Bronchial smooth muscle cell (primary cell): ENCODE measurements around the gene OR4D10. TPM values are rescaled to one million over a fixed set of nuclear protein-coding genes. Genes with fewer than 3 reads are reported as not detected.

Experiments used
- total RNA-seq: library from RNA; depleted of rRNA; stranded (reverse); fragments of >200 nt; gene quantifications from 2 replicates; pipeline ENCODE4 v1.2.1, GENCODE V29; 2014

Gene OR4D10
- not detected in 2 replicates for total RNA-seq

DNA sequence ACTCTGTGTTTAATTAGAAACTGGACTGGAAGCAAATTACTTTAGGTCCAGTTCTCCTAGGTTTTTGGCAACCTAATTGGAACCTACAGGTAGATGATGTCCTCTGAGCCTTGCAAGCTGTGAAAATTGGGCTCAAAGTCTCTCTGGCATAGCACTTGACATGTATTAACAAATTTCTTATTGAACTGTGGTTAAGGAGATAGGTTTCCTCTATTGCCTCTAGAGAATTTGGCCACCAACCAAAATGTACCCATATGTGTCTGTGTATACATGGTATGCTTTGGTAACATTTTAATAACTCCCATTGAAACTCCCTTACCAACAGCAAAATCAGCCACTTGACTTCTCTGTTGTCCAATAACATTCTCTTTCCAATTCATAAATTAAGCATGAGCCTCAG lies at the start of gene OR4D10:
Gene OR4D10, plus strand, starts transcription at position 301 of the 400 bp plus-strand sequence. CDS start 4,115 bp downstream, outside the sequence.

GRCh38 chr11:59426361-59427067 lies 46.6 kb upstream of the OR4D10 start, which contains the start of gene OR5A2:
TSS of gene OR5A2 (minus strand) at chr11:59426413. CDS start at chr11:59422953, 3,460 bp downstream.

DNA sequence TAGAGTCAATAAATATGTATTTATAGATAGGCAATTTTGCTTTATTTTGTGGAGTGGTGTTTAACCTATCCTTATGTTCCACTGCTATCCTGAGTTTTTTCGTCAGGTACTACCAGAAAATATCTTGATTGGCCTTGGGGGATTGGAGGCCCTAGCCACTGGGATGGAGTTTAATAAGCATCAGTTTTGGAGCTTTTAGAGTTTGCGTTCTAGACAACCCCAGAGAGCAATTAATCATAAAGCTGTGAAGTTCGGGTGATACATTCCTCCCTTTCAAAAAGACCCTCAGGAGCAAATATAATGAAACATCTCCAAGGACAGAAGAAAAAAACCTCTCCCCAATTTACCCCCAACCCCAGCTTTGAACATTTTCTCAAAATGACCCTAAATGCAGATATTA lies 36.9 kb upstream of the OR4D10 start, which contains the start of gene OR5A1:
Gene OR5A1, plus strand, starts transcription at position 301 of the 400 bp plus-strand sequence. CDS start 6,700 bp downstream, outside the sequence.

DNA sequence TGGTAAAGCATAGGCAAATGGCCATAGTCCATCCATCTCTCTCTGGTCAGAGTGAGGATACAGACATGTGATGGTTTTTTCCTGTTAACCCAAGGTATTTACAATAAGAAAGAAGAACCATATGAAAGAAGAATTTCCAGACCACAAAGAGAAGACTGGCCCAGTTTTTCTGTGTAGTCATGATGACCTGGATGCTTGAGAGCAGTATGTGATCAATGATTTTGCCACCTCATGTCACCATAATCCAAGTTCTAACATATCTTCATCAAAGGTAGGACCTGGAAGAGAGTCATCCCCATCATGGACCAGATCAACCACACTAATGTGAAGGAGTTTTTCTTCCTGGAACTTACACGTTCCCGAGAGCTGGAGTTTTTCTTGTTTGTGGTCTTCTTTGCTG lies 16.5 kb upstream of the OR4D10 start, which contains the start of gene OR4D6:
Gene OR4D6, plus strand, starts transcription at position 301 of the 400 bp plus-strand sequence. Its CDS starts 0 bp downstream, at position 301.

GRCh38 chr11:59503276-59503675 lies 30.2 kb downstream of the OR4D10 start, which contains the start of gene OR4D11:
TSS of gene OR4D11 (plus strand) at chr11:59503576. CDS start at chr11:59503576, 0 bp downstream.

DNA sequence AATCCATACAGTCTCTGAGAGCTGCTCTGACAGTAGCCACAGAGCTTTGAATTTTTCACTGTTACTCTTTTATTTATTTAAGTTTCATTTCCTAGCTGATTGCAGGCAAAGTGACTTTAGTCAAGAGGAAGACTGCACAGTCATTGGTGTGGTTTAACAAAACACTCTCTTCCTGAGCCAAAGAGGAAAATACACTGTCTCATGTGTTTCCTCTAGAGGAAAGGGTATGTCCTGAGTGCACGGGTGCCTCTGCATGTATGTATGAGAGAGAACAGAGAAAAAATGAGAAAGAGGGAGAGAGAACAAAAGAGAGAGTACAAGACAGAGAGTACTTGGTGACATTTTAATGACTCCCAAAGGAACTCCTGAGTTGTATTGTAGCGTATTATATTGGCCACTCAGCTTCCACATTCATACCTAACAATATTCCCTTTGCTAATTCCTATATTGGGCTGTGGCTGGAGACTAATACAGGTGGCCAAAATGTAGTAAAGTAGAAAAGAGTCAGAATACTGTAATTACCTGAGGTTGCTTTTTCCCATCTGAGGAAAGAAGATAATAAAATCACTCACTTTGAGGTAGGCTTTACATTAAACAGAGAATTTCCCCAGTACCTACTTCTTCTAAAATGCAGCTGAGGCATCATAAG lies 38.0 kb downstream of the OR4D10 start, which contains the start of gene OR4D9:
Gene OR4D9, plus strand, starts transcription at position 599 of the 649 bp plus-strand sequence. CDS start 3,374 bp downstream, outside the sequence.

Other genes starting within 250 kb of the OR4D10 start
- under 0.01 TPM in 1 of 2 replicates, not detected in the other for gene OR5AN1, start 114.4 kb upstream of the OR4D10 start, total RNA-seq
- under 0.01 TPM in 1 of 2 replicates, not detected in the other for gene OR5A2, start 46.9 kb upstream of the OR4D10 start, total RNA-seq
- not detected in 2 replicates for gene OR5A1, start 36.8 kb upstream of the OR4D10 start, total RNA-seq
- not detected in 2 replicates for gene OR4D6, start 16.4 kb upstream of the OR4D10 start, total RNA-seq
- not detected in 2 replicates for gene OR4D11, start 30.3 kb downstream of the OR4D10 start, total RNA-seq
- not detected in 2 replicates for gene OR4D9, start 38.2 kb downstream of the OR4D10 start, total RNA-seq
- 24.7 and 38.6 TPM in 2 replicates for gene OSBP, start 142.5 kb downstream of the OR4D10 start, total RNA-seq
- gene PATL1, start 195.7 kb downstream of the OR4D10 start, total RNA-seq, result 4.2 and 4.6 TPM in 2 replicates
- gene OR10V1, start 240.5 kb downstream of the OR4D10 start, total RNA-seq, result not detected in 2 replicates